A549 (cell line): ENCODE results near the gene PCNT. TPM values are rescaled to one million over a fixed set of nuclear protein-coding genes. Genes with fewer than 3 reads are reported as not detected.

ENCODE experiments used
- ATAC-seq, 2 experiments: fragments of 200-7000 bp in 1 of 2; fragments of >200 bp in 1 of 2; cut with Nextera tagmentation in 1 of 2; cut with Tn5 transposase in 1 of 2; 3 replicates each; pipeline versions ENCODE4 v1.8.0 to v1.9.1; 2018 to 2020; ENCODE audit warnings: mild to moderate bottlenecking in 1 of 2, moderate library complexity in 1 of 2
- CTCF ChIA-PET: fragments of 300-600 bp; sonication (Branson Sonifier 250); formaldehyde crosslinking; extraction: SDS; loops from one replicate; lab custom pipeline; 2021; ENCODE audit warnings: antibody characterized with exemption, inconsistent platforms; lab: Yijun Ruan, JAX
- POLR2A ChIA-PET: fragments of 350-600 bp; formaldehyde crosslinking; extraction: SDS; loops from one replicate; lab custom pipeline; 2021; ENCODE audit warnings: antibody characterized with exemption, inconsistent platforms; lab: Yijun Ruan, JAX
- DNase-seq, 2 experiments: peaks; one replicate each; pipeline versions ENCODE4 v3.0.0 to v3.0.0-alpha.2; 2011 to 2016; ENCODE audit warnings: low read depth in 1 of 2, low spot score in 1 of 2
- FAIRE-seq: peaks from 2 replicates; lab custom pipeline; 2011; peaks lifted over from hg19 to GRCh38; lab: Jason Lieb, UNC
- H3K27ac ChIP-seq, 2 experiments: fragments of >200 bp; sonication (Bioruptor Twin); formaldehyde crosslinking; 3 replicates each; pipeline ENCODE4 v1.5.1; 2016 to 2017
- H3K4me1 ChIP-seq: fragments of >200 bp; sonication (Bioruptor Twin); formaldehyde crosslinking; 3 replicates; pipeline ENCODE4 v1.6.1; 2016
- H3K4me2 ChIP-seq: fragments of >200 bp; sonication (Bioruptor Twin); formaldehyde crosslinking; 3 replicates; pipeline ENCODE4 v1.6.1; 2016
- H3K4me3 ChIP-seq: fragments of >200 bp; sonication (Bioruptor Twin); formaldehyde crosslinking; 3 replicates; pipeline ENCODE4 v1.5.1; 2016
- H3K9me3 ChIP-seq: fragments of >200 bp; sonication (Bioruptor Twin); formaldehyde crosslinking; 3 replicates; pipeline ENCODE4 v1.6.1; 2016
- CBX8 ChIP-seq: fragments of 200-600 bp; sonication (generic); IDR thresholded peaks from 2 replicates; pipeline ENCODE4 v1.6.1; 2016
- EHF ChIP-seq: fragments of 250-450 bp; sonication (Bioruptor Pico); IDR thresholded peaks from 2 replicates; pipeline ENCODE4 v1.5.0; 2020; ENCODE audit warnings: mild to moderate bottlenecking
- ELK1 ChIP-seq: fragments of 150-350 bp; IDR thresholded peaks from 2 replicates; pipeline ENCODE4 v1.6.1; 2014; ENCODE audit warnings: low read depth, mild to moderate bottlenecking, low read length
- FOSB ChIP-seq: fragments of 250-450 bp; sonication (Bioruptor Pico); IDR thresholded peaks from 2 replicates; pipeline ENCODE4 v1.5.0; 2020; ENCODE audit warnings: mild to moderate bottlenecking, moderate library complexity
- FOSL2 ChIP-seq, 2 experiments: fragments of 450-650 bp in 1 of 2; fragments of >200 bp in 1 of 2; sonication (Bioruptor Twin) in 1 of 2; formaldehyde crosslinking; IDR thresholded peaks; 2 replicates each; pipeline versions ENCODE4 v1.5.0 to v1.6.1; 2016 to 2020; ENCODE audit warnings: mild to moderate bottlenecking in 1 of 2, moderate library complexity in 1 of 2
- FOXS1 ChIP-seq: fragments of 250-450 bp; sonication (Bioruptor Pico); IDR thresholded peaks from 2 replicates; pipeline ENCODE4 v1.5.0; 2020; ENCODE audit warnings: mild to moderate bottlenecking, moderate library complexity
- HEYL ChIP-seq: fragments of 250-450 bp; sonication (Bioruptor Pico); IDR thresholded peaks from 2 replicates; pipeline ENCODE4 v1.8.0; 2021; ENCODE audit warnings: mild to moderate bottlenecking, moderate library complexity
- KDM1A ChIP-seq: fragments of 200-600 bp; sonication (generic); IDR thresholded peaks from 2 replicates; pipeline ENCODE4 v1.6.1; 2016; ENCODE audit warnings: low read depth, mild to moderate bottlenecking
- KDM5A ChIP-seq: fragments of 200-600 bp; sonication (generic); IDR thresholded peaks from 2 replicates; pipeline ENCODE4 v1.6.1; 2016; ENCODE audit warnings: antibody characterized with exemption, mild to moderate bottlenecking
- MAX ChIP-seq: IDR thresholded peaks from 2 replicates; pipeline ENCODE4 v1.6.1; 2012
- POLR2A ChIP-seq: IDR thresholded peaks from 2 replicates; pipeline ENCODE4 v1.6.1; 2012; ENCODE audit warnings: mild to moderate bottlenecking, low read length
- POLR2AphosphoS2 ChIP-seq: conservative IDR thresholded peaks from 2 replicates; pipeline ENCODE4 v1.6.1; 2012; ENCODE audit warnings: low read length, improper control_type of control experiment, inconsistent platforms
- RAD21 ChIP-seq, 2 experiments: fragments of >200 bp in 1 of 2; sonication (Bioruptor Twin) in 1 of 2; formaldehyde crosslinking in 1 of 2; IDR thresholded peaks in 1 of 2; conservative IDR thresholded peaks in 1 of 2; 2 replicates in 1 of 2; 3 replicates in 1 of 2; pipeline ENCODE4 v1.6.1; 2012 to 2018; ENCODE audit warnings: inconsistent platforms in 1 of 2
- RCOR1 ChIP-seq: fragments of 150-350 bp; IDR thresholded peaks from 2 replicates; pipeline ENCODE4 v1.6.1; 2014; ENCODE audit warnings: antibody characterized with exemption, low read length, low read depth
- RNF2 ChIP-seq: fragments of 200-600 bp; sonication (generic); IDR thresholded peaks from 2 replicates; pipeline ENCODE4 v1.6.1; 2016; ENCODE audit warnings: low read depth, mild to moderate bottlenecking, antibody characterized with exemption, moderate library complexity, borderline replicate concordance
- TFCP2L1 ChIP-seq: fragments of 250-450 bp; sonication (Bioruptor Pico); IDR thresholded peaks from 2 replicates; pipeline ENCODE4 v1.5.0; 2021; ENCODE audit warnings: mild to moderate bottlenecking
- USF2 ChIP-seq: fragments of 450-650 bp; IDR thresholded peaks from 2 replicates; pipeline ENCODE4 v1.6.1; 2014; ENCODE audit warnings: antibody characterized with exemption
- ZC3H11A ChIP-seq: fragments of 450-650 bp; IDR thresholded peaks from 2 replicates; pipeline ENCODE4 v1.6.1; 2014; ENCODE audit warnings: antibody characterized with exemption, mild to moderate bottlenecking
- WGBS: methylation state at CpG from one replicate; pipeline ENCODE4 v1.1.6; 2017; ENCODE audit errors: missing lambda C conversion rate; 5-methylcytosine and 5-hydroxymethylcytosine counted together
- polyA plus RNA-seq, 4 experiments: library from polyadenylated mRNA; depleted of rRNA in 3 of 4; stranded (reverse); fragments of >200 nt; fragmentation: RNase III in 1 of 4; extraction: RNeasy Plus Mini Kit Qiagen cat#74134 plus additional on column Dnase treatment in 1 of 4; gene quantifications; 2 replicates in 3 of 4; 3 replicates in 1 of 4; pipeline ENCODE4 v1.2.3, GENCODE V29; 2011 to 2017

The PCNT gene
- polyA plus RNA-seq, 2 of the 4 experiments (the other 2 are of a cell fraction): 11.1 to 14.6 TPM

- DNase-seq (no peak), ATAC-seq (no peak), FAIRE-seq (no peak)
- no peak overlapping the region for H3K27ac ChIP-seq
- WGBS: 94% methylated on average over 18 of the region's 34 CpGs
- H3K4me1 ChIP-seq: no peaks in the 10 kb centered on the region
- CTCF ChIA-PET: interaction anchor here (0.5 to 0.9 kb wide), 2 partner anchors 10 to 12 kb away, joined by 3 read pairs; no protein-coding TSS in a partner anchor
- no peak overlapping the region for H3K4me3 ChIP-seq
- no peak for TF ChIP-seq POLR2A
- TF ChIP-seq, all 56 proteins: peak for 0
- H3K4me2 ChIP-seq: no peak overlapping the region
- H3K9me3 ChIP-seq: no peaks in the 10 kb centered on the region
- POLR2A ChIA-PET: no interaction called here
These were observed 22.6 kb downstream of the PCNT start for GRCh38 chr21:46346296-46347202.

GRCh38 chr21:46347203-46347550 lies 23.2 kb downstream of the PCNT start:
- TF ChIP-seq MAX (no peak), FOSB (CRISPR knock-in tag) (no peak), POLR2AphosphoS2 (no peak), CBX8 (no peak), EHF (no peak), ZC3H11A (no peak), USF2 (no peak), KDM5A (no peak), ELK1 (no peak), RNF2 (no peak), TFCP2L1 (CRISPR knock-in tag) (no peak)

GRCh38 chr21:46347791-46348381 lies 23.9 kb downstream of the PCNT start:
- Histone ChIP-seq H3K4me1 (no peaks in the 10 kb centered on the region), H3K4me2 (no peak overlapping the region), H3K9me3 (no peaks in the 10 kb centered on the region), H3K4me3 (no peak overlapping the region), H3K27ac (no peak overlapping the region)
- ChIA-PET POLR2A (no interaction called here), CTCF (interaction anchor here (0.6 to 1.2 kb wide), 8 partner anchors 10 to 63 kb away, joined by 3 to 7 read pairs (median 3); no protein-coding TSS in a partner anchor)
- no peak for FAIRE-seq
- WGBS: 82% methylated on average over 5 of the region's 12 CpGs
- no peak for DNase-seq
- TF ChIP-seq HEYL (CRISPR knock-in tag): no peak
- TF ChIP-seq FOXS1 (CRISPR knock-in tag): no peak
- no peak for TF ChIP-seq RCOR1
- TF ChIP-seq RAD21 (conservative IDR thresholded peaks at IDR 0.05 in 1 of 2, IDR thresholded peaks at IDR 0.05 in 1 of 2): 0 out of 5 replicates have a peak, but pooled peaks of 1 of the 2 experiments have one; percentile 7
- no peak for TF ChIP-seq FOSL2 (IDR thresholded peaks at IDR 0.05)
- TF ChIP-seq FOSL2 (CRISPR knock-in tag; IDR thresholded peaks at IDR 0.05): no peak
- TF ChIP-seq KDM1A: no peak
- peak; percentile 68 to 84; a peak in 5 of 6 replicates for ATAC-seq

More at GRCh38 chr21:46347203-46347550, 23.2 kb downstream of the PCNT start:
- Histone ChIP-seq H3K9me3 (no peaks in the 10 kb centered on the region), H3K4me1 (no peaks in the 10 kb centered on the region), H3K4me2 (no peak overlapping the region), H3K4me3 (no peak overlapping the region), H3K27ac (no peak overlapping the region)
- ChIA-PET CTCF (interaction anchor here (0.7 to 1.2 kb wide), 5 partner anchors 11 to 64 kb away, joined by 3 to 7 read pairs (median 3); no protein-coding TSS in a partner anchor), POLR2A (no interaction called here)
- ATAC-seq (no peak), DNase-seq (no peak), FAIRE-seq (no peak)
- 69% methylated on average over 10 of the region's 10 CpGs for WGBS
